OCI-LY1 (cell line): ENCODE data around the gene LGALS13.

Experiments
- H2AFZ ChIP-seq: fragments of 200-600 bp; sonication (generic), shearing (Covaris generic); 2 replicates; pipeline ENCODE4 v1.6.0; 2014; ENCODE audit warnings: antibody characterized with exemption, mild to moderate bottlenecking, low read length
- H3F3A ChIP-seq: fragments of 200-600 bp; sonication (generic), shearing (Covaris generic); 2 replicates; pipeline ENCODE4 v1.6.0; 2014; ENCODE audit warnings: mild to moderate bottlenecking, antibody characterized with exemption, low read length, moderate library complexity; ENCODE audit not compliant: insufficient read depth
- H3K27ac ChIP-seq: fragments of 200-600 bp; sonication (generic); 2 replicates; pipeline ENCODE4 v1.5.1; 2014; ENCODE audit warnings: low read length, mixed run types, mild to moderate bottlenecking, low read depth; ENCODE audit not compliant: poor library complexity, severe bottlenecking
- H3K27me3 ChIP-seq: fragments of 200-600 bp; sonication (generic); 2 replicates; pipeline ENCODE4 v1.6.0; 2014; ENCODE audit warnings: antibody characterized with exemption, mild to moderate bottlenecking, low read length, moderate library complexity; ENCODE audit not compliant: insufficient read depth
- H3K36me3 ChIP-seq: fragments of 200-600 bp; sonication (generic); 2 replicates; pipeline ENCODE4 v1.6.1; 2014; ENCODE audit warnings: mild to moderate bottlenecking, antibody characterized with exemption, low read length, moderate library complexity, mixed read lengths; ENCODE audit not compliant: insufficient read depth
- H3K4me1 ChIP-seq: fragments of 200-600 bp; sonication (generic); 2 replicates; pipeline ENCODE4 v1.5.1; 2014; ENCODE audit warnings: mild to moderate bottlenecking, low read length, moderate library complexity; ENCODE audit not compliant: insufficient read depth, severe bottlenecking
- H3K4me2 ChIP-seq: fragments of 200-600 bp; sonication (generic), shearing (Covaris generic); 2 replicates; pipeline ENCODE4 v1.6.1; 2014; ENCODE audit warnings: low read length
- H3K4me3 ChIP-seq: fragments of 200-600 bp; sonication (generic); 2 replicates; pipeline ENCODE4 v1.5.1; 2014; ENCODE audit warnings: low read length, low read depth, mild to moderate bottlenecking, mixed read lengths; ENCODE audit not compliant: poor library complexity, severe bottlenecking
- H3K79me2 ChIP-seq: fragments of 200-600 bp; shearing (Covaris generic); 2 replicates; pipeline ENCODE4 v1.6.1; 2016; ENCODE audit warnings: mixed run types, low read length, mixed read lengths; ENCODE audit not compliant: insufficient read depth
- H3K9ac ChIP-seq: fragments of 200-600 bp; sonication (generic), shearing (Covaris generic); 2 replicates; pipeline ENCODE4 v1.6.1; 2014; ENCODE audit warnings: mild to moderate bottlenecking, low read length, mixed read lengths
- H3K9me2 ChIP-seq: fragments of 200-600 bp; sonication (generic), shearing (Covaris generic); 2 replicates; pipeline ENCODE4 v1.6.1; 2014; ENCODE audit warnings: low read depth, mild to moderate bottlenecking, low read length, mixed read lengths
- H3K9me3 ChIP-seq: fragments of 200-600 bp; shearing (Covaris generic); 2 replicates; pipeline ENCODE4 v1.6.1; 2014; ENCODE audit warnings: low read length, mixed read lengths
- H4K20me1 ChIP-seq: fragments of 200-600 bp; sonication (generic), shearing (Covaris generic); 2 replicates; pipeline ENCODE4 v1.6.0; 2016; ENCODE audit warnings: mild to moderate bottlenecking, low read length; ENCODE audit not compliant: insufficient read depth
- EZH2 ChIP-seq: fragments of 200-600 bp; sonication (generic), shearing (Covaris generic); IDR thresholded peaks from 2 replicates; pipeline ENCODE4 v1.8.0; 2017; ENCODE audit warnings: borderline replicate concordance, mixed run types, mild to moderate bottlenecking, antibody characterized with exemption, low read length, moderate library complexity, mixed read lengths
- TF ChIP-seq, protein P1 (sequence below): fragments of 200-600 bp; sonication (generic), shearing (Covaris generic); IDR thresholded peaks from 2 replicates; pipeline ENCODE4 v1.5.1; 2017; ENCODE audit warnings: mild to moderate bottlenecking, antibody characterized with exemption, low read length, moderate library complexity, mixed read lengths

LGALS13 gene

GRCh38 chr19:39595950-39596349, 6.4 kb upstream of the LGALS13 start:
- no peaks in the 10 kb centered on the region for H3K79me2 ChIP-seq
- no peaks in the 10 kb centered on the region for H3K27me3 ChIP-seq
- no peaks in the 10 kb centered on the region for H3K4me1 ChIP-seq
- no peaks in the 10 kb centered on the region for H3K9me2 ChIP-seq
- H3K9ac ChIP-seq, result no peak overlapping the region
- TF ChIP-seq, protein P1, sequence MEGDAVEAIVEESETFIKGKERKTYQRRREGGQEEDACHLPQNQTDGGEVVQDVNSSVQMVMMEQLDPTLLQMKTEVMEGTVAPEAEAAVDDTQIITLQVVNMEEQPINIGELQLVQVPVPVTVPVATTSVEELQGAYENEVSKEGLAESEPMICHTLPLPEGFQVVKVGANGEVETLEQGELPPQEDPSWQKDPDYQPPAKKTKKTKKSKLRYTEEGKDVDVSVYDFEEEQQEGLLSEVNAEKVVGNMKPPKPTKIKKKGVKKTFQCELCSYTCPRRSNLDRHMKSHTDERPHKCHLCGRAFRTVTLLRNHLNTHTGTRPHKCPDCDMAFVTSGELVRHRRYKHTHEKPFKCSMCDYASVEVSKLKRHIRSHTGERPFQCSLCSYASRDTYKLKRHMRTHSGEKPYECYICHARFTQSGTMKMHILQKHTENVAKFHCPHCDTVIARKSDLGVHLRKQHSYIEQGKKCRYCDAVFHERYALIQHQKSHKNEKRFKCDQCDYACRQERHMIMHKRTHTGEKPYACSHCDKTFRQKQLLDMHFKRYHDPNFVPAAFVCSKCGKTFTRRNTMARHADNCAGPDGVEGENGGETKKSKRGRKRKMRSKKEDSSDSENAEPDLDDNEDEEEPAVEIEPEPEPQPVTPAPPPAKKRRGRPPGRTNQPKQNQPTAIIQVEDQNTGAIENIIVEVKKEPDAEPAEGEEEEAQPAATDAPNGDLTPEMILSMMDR, result no peak
- no peak for TF ChIP-seq EZH2
- H2AFZ ChIP-seq, result no peak overlapping the region
- H3K4me2 ChIP-seq, result no peak overlapping the region
- H4K20me1 ChIP-seq, result no peaks in the 10 kb centered on the region
- no peaks in the 10 kb centered on the region for H3K9me3 ChIP-seq
- H3K36me3 ChIP-seq, result no peaks in the 10 kb centered on the region
- H3K27ac ChIP-seq, result no peak overlapping the region
- no peaks in the 10 kb centered on the region for H3F3A ChIP-seq
- no peak overlapping the region for H3K4me3 ChIP-seq

DNA sequence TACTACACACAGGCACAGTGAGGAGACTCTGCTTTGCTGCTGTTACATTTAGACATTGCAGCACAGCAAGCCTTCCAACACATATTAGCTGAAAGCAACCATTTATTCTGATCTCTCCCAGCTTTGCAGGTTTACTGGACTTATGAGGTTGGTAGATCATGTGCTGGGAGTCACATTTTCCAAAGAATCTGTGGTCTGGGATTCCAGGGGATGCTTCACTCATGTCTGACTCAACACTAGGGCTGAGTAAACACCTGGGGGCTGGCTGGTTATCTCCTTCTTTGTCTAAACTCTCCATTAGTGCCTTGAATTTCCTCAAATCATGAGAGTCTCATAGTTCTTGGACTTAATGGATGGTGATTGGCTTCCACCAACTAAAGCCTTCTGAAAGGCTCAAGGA, 5.4 kb upstream of the LGALS13 start:
- no peak overlapping the region for H3K27ac ChIP-seq
- H4K20me1 ChIP-seq, result no peaks in the 10 kb centered on the region
- H3K9me3 ChIP-seq, result no peaks in the 10 kb centered on the region
- H3K9me2 ChIP-seq, result no peaks in the 10 kb centered on the region
- H3K36me3 ChIP-seq, result no peaks in the 10 kb centered on the region
- TF ChIP-seq EZH2, result no peak
- TF ChIP-seq, protein P1, result no peak
- H3K4me1 ChIP-seq, result no peaks in the 10 kb centered on the region
- H3F3A ChIP-seq, result no peaks in the 10 kb centered on the region
- H3K27me3 ChIP-seq, result no peaks in the 10 kb centered on the region
- no peak overlapping the region for H3K4me3 ChIP-seq
- no peak overlapping the region for H3K4me2 ChIP-seq
- no peaks in the 10 kb centered on the region for H3K79me2 ChIP-seq
- no peak overlapping the region for H2AFZ ChIP-seq
- no peak overlapping the region for H3K9ac ChIP-seq

GRCh38 chr19:39599116-39599515, 3.2 kb upstream of the LGALS13 start:
- no peaks in the 10 kb centered on the region for H3K79me2 ChIP-seq
- no peaks in the 10 kb centered on the region for H3K27me3 ChIP-seq
- H3K4me2 ChIP-seq, result no peak overlapping the region
- no peak overlapping the region for H3K4me3 ChIP-seq
- TF ChIP-seq EZH2, result no peak
- TF ChIP-seq, protein P1, result no peak
- H3K4me1 ChIP-seq, result no peaks in the 10 kb centered on the region
- H3K36me3 ChIP-seq, result no peaks in the 10 kb centered on the region
- H2AFZ ChIP-seq, result no peak overlapping the region
- H3K9me2 ChIP-seq, result no peaks in the 10 kb centered on the region
- no peak overlapping the region for H3K9ac ChIP-seq
- no peaks in the 10 kb centered on the region for H4K20me1 ChIP-seq
- H3F3A ChIP-seq, result no peaks in the 10 kb centered on the region
- H3K27ac ChIP-seq, result no peak overlapping the region
- no peaks in the 10 kb centered on the region for H3K9me3 ChIP-seq
